ENCODE measurements around the gene PYCR2.

DNA sequence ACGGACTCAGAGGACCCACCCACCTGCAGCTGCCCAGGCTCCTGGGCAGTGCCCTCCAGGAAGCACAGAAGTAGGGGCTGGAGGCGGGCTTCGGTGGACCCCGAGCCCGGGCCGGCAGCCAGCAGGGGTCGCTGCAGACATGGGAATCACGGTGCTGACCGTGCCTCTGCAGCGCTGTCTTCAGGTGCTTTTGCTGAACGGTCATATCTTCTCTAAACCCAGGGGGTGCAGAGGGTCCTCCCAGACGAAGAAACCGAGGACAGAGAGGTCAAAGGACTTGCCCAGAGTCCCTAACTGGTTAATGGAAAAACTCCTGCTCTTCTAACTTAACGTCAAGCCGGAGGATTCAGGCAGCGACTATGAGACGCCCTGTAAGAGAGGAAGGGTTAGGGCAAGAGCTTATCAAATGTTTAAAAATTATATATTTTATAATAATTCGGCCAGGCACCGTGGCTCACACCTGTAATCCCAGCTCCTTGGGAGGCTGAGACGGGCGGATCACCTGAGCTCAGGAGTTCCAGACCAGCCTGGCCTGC, 38.5 kb upstream of the PYCR2 start:
- peak; percentile 99 for TF ChIP-seq CTCF (conservative IDR thresholded peaks at IDR 0.05; ENCODE audit: low read length)
- TF ChIP-seq EZH2phosphoT487 (IDR thresholded peaks at IDR 0.05; ENCODE audit: borderline replicate concordance, low read depth, low read length) = no peak
